Activated CD8-positive, alpha-beta memory T cell treated with anti-CD3 and anti-CD28 coated beads, Interleukin-2, amount 10 ng/mL, durations not matched to agents 7 days and 5 days (primary cell): Measurements from ENCODE around the gene ERVK3-1. TPM values are rescaled to one million over a fixed set of nuclear protein-coding genes. Genes with fewer than 3 reads are reported as not detected.

ENCODE experiments used
- ATAC-seq: fragments of 150-1000 bp; cut with Tn5 transposase; one replicate; pipeline ENCODE4 v1.10.0; 2021; ENCODE audit warnings: moderate library complexity
- CTCF ChIA-PET: fragments of 350-600 bp; sonication (Branson Sonifier 250); formaldehyde crosslinking; loops from one replicate; lab custom pipeline; 2021; ENCODE audit warnings: antibody characterized with exemption; lab: Charles Lee
- DNase-seq: peaks from one replicate; pipeline ENCODE4 v3.0.0-alpha.2; 2020
- H3K27ac Mint-ChIP-seq: one replicate; pipeline ENCODE4 v1.8.0; 2021; ENCODE audit warnings: mild to moderate bottlenecking, mixed read lengths
- H3K27me3 Mint-ChIP-seq: one replicate; pipeline ENCODE4 v1.8.0; 2021; ENCODE audit warnings: mixed read lengths
- H3K36me3 Mint-ChIP-seq: one replicate; pipeline ENCODE4 v1.8.0; 2021; ENCODE audit warnings: mild to moderate bottlenecking, mixed read lengths
- H3K4me1 Mint-ChIP-seq: one replicate; pipeline ENCODE4 v1.8.0; 2021; ENCODE audit warnings: mixed read lengths
- H3K4me3 Mint-ChIP-seq: one replicate; pipeline ENCODE4 v1.8.0; 2021; ENCODE audit warnings: mild to moderate bottlenecking, moderate library complexity, mixed read lengths
- H3K9me3 Mint-ChIP-seq: one replicate; pipeline ENCODE4 v1.8.0; 2022; ENCODE audit warnings: low read depth, mixed read lengths
- total RNA-seq, 2 experiments: library from RNA; stranded (reverse); gene quantifications; one replicate each; pipeline ENCODE4 v1.2.3, GENCODE V29; 2021

Gene ERVK3-1
- total RNA-seq, 2 experiments from 2014 or later = 78.3 to 82.7 TPM

- H3K36me3 Mint-ChIP-seq = peaks cover 53% of the 10 kb centered on the region
- ATAC-seq = no peak
- no peak overlapping the region for H3K27ac Mint-ChIP-seq
- CTCF ChIA-PET = no interaction called here
- no peaks in the 10 kb centered on the region for H3K4me1 Mint-ChIP-seq
- H3K4me3 Mint-ChIP-seq = no peak overlapping the region
- no peak for DNase-seq
- no peaks in the 10 kb centered on the region for H3K9me3 Mint-ChIP-seq
- H3K27me3 Mint-ChIP-seq = no peaks in the 10 kb centered on the region
Measured at GRCh38 chr19:58315580-58315979, 10.4 kb downstream of the ERVK3-1 start.

- no peak for DNase-seq
Measured at GRCh38 chr19:58317476-58318072, 12.4 kb downstream of the ERVK3-1 start.

GRCh38 chr19:58318297-58318696 lies 13.1 kb downstream of the ERVK3-1 start:
- no peaks in the 10 kb centered on the region for H3K27me3 Mint-ChIP-seq
- H3K4me1 Mint-ChIP-seq = no peaks in the 10 kb centered on the region
- DNase-seq = no peak
- no peaks in the 10 kb centered on the region for H3K9me3 Mint-ChIP-seq
- no peak overlapping the region for H3K4me3 Mint-ChIP-seq
- no peak for ATAC-seq
- CTCF ChIA-PET = interaction anchor here (1.4 to 1.5 kb wide), 2 partner anchors 8 to 12 kb away, joined by 4 read pairs; partner anchors contain the start of gene ZSCAN22
- H3K27ac Mint-ChIP-seq = no peak overlapping the region
- H3K36me3 Mint-ChIP-seq = peaks cover 31% of the 10 kb centered on the region

More at GRCh38 chr19:58317476-58318072, 12.4 kb downstream of the ERVK3-1 start:
- peak; percentile 30 for ATAC-seq
- Mint-ChIP-seq H3K4me3 (no peak overlapping the region), H3K27me3 (no peaks in the 10 kb centered on the region), H3K27ac (no peak overlapping the region), H3K9me3 (no peaks in the 10 kb centered on the region), H3K4me1 (no peaks in the 10 kb centered on the region), H3K36me3 (peaks cover 35% of the 10 kb centered on the region)
- CTCF ChIA-PET = interaction anchor here (1.4 kb wide), 1 partner anchor 9 kb away, joined by 4 read pairs; the partner anchor contains the start of gene ZSCAN22

GRCh38 chr19:58319241-58319640 lies 14.1 kb downstream of the ERVK3-1 start:
- no peak for ATAC-seq
- Mint-ChIP-seq H3K9me3 (no peaks in the 10 kb centered on the region), H3K27me3 (no peaks in the 10 kb centered on the region), H3K36me3 (peaks cover 24% of the 10 kb centered on the region), H3K4me3 (no peak overlapping the region), H3K27ac (no peak overlapping the region), H3K4me1 (no peaks in the 10 kb centered on the region)
- no peak for DNase-seq
- CTCF ChIA-PET = interaction anchor here (1.5 kb wide), 1 partner anchor 13 kb away, joined by 4 read pairs; no protein-coding TSS in a partner anchor

GRCh38 chr19:58325311-58326022 lies 20.3 kb downstream of the ERVK3-1 start:
- DNase-seq (no peak), ATAC-seq (no peak)
- H3K9me3 Mint-ChIP-seq = no peaks in the 10 kb centered on the region
- H3K4me3 Mint-ChIP-seq = no peak overlapping the region
- H3K4me1 Mint-ChIP-seq = peaks cover 4% of the 10 kb centered on the region
- CTCF ChIA-PET = interaction anchor here (1.2 to 2.1 kb wide), 4 partner anchors 23 to 194 kb away, joined by 5 to 8 read pairs (median 6); partner anchors contain the start of genes ZBTB45 and ZNF497
- H3K27ac Mint-ChIP-seq = no peak overlapping the region
- H3K27me3 Mint-ChIP-seq = no peaks in the 10 kb centered on the region
- H3K36me3 Mint-ChIP-seq = peaks cover 4% of the 10 kb centered on the region

- Mint-ChIP-seq H3K27ac (no peak overlapping the region), H3K36me3 (peaks cover 4% of the 10 kb centered on the region), H3K4me3 (no peak overlapping the region), H3K4me1 (peaks cover 4% of the 10 kb centered on the region), H3K27me3 (no peaks in the 10 kb centered on the region), H3K9me3 (no peaks in the 10 kb centered on the region)
- CTCF ChIA-PET = interaction anchor here (1.1 to 2.1 kb wide), 6 partner anchors 8 to 193 kb away, joined by 4 to 8 read pairs (median 5); partner anchors contain the start of genes ERVK3-1, ZBTB45 and ZNF497
- ATAC-seq (peak; percentile 50), DNase-seq (no peak)
Measured at GRCh38 chr19:58326501-58326913, 21.3 kb downstream of the ERVK3-1 start.

GRCh38 chr19:58326914-58327726 lies 21.9 kb downstream of the ERVK3-1 start, which contains the start of gene ZSCAN22:
TSS of gene ZSCAN22 (plus strand) at chr19:58326994. CDS start at chr19:58334803, 7,809 bp downstream.
- Mint-ChIP-seq H3K36me3 (peaks cover 4% of the 10 kb centered on the region), H3K4me1 (peaks cover 4% of the 10 kb centered on the region), H3K27ac (no peak within 1 kb of the TSS), H3K9me3 (no peaks in the 10 kb centered on the region), H3K27me3 (no peaks in the 10 kb centered on the region), H3K4me3 (no peak within 1 kb of the TSS)
- ATAC-seq (peak; percentile 90), DNase-seq (peak; percentile 95)
- CTCF ChIA-PET = interaction anchor here (1.1 to 2.1 kb wide), 6 partner anchors 9 to 193 kb away, joined by 4 to 8 read pairs (median 5); partner anchors contain the start of genes ERVK3-1, ZBTB45 and ZNF497

- peaks cover 4% of the 10 kb centered on the region for H3K4me1 Mint-ChIP-seq
- CTCF ChIA-PET = interaction anchor here (0.9 to 1.4 kb wide), 3 partner anchors 18 to 80 kb away, joined by 3 to 4 read pairs (median 3); partner anchors contain the start of gene ZNF584
- H3K9me3 Mint-ChIP-seq = no peaks in the 10 kb centered on the region
- no peaks in the 10 kb centered on the region for H3K36me3 Mint-ChIP-seq
- no peak overlapping the region for H3K27ac Mint-ChIP-seq
- DNase-seq (peak; percentile 51), ATAC-seq (no peak)
- H3K4me3 Mint-ChIP-seq = no peak overlapping the region
- H3K27me3 Mint-ChIP-seq = no peaks in the 10 kb centered on the region
Measured at GRCh38 chr19:58328999-58329398, 23.8 kb downstream of the ERVK3-1 start.

GRCh38 chr19:58330458-58330857 lies 25.3 kb downstream of the ERVK3-1 start:
- Mint-ChIP-seq H3K36me3 (peaks cover 4% of the 10 kb centered on the region), H3K27me3 (no peaks in the 10 kb centered on the region), H3K27ac (no peak overlapping the region), H3K4me1 (peaks cover 4% of the 10 kb centered on the region), H3K4me3 (no peak overlapping the region), H3K9me3 (no peaks in the 10 kb centered on the region)
- DNase-seq = no peak
- ATAC-seq = no peak
- CTCF ChIA-PET = interaction anchor here (1.4 kb wide), 1 partner anchor 17 kb away, joined by 4 read pairs; no protein-coding TSS in a partner anchor

- H3K27ac Mint-ChIP-seq = no peak overlapping the region
- no peaks in the 10 kb centered on the region for H3K27me3 Mint-ChIP-seq
- no peak for DNase-seq
- H3K9me3 Mint-ChIP-seq = no peaks in the 10 kb centered on the region
- no peak for ATAC-seq
- CTCF ChIA-PET = interaction anchor here (1.2 kb wide), 1 partner anchor 178 kb away, joined by 3 read pairs; no protein-coding TSS in a partner anchor
- no peak overlapping the region for H3K4me3 Mint-ChIP-seq
- peaks cover 12% of the 10 kb centered on the region for H3K36me3 Mint-ChIP-seq
- H3K4me1 Mint-ChIP-seq = peaks cover 4% of the 10 kb centered on the region
Measured at GRCh38 chr19:58332697-58333096, 27.5 kb downstream of the ERVK3-1 start.

- Mint-ChIP-seq H3K4me3 (no peak overlapping the region), H3K27me3 (no peaks in the 10 kb centered on the region), H3K36me3 (peaks cover 31% of the 10 kb centered on the region), H3K27ac (no peak overlapping the region), H3K9me3 (no peaks in the 10 kb centered on the region), H3K4me1 (peaks cover 1% of the 10 kb centered on the region)
- ATAC-seq = no peak
- no peak for DNase-seq
- CTCF ChIA-PET = interaction anchor here (1.0 kb wide), 1 partner anchor 69 kb away, joined by 4 read pairs; no protein-coding TSS in a partner anchor
Measured at GRCh38 chr19:58334691-58335249, 29.6 kb downstream of the ERVK3-1 start.

- Mint-ChIP-seq H3K4me1 (peaks cover 4% of the 10 kb centered on the region), H3K4me3 (no peak overlapping the region)
- CTCF ChIA-PET = interaction anchor here (1.0 kb wide), 1 partner anchor 68 kb away, joined by 4 read pairs; no protein-coding TSS in a partner anchor
Measured at GRCh38 chr19:58335630-58336029, 30.5 kb downstream of the ERVK3-1 start.

More at GRCh38 chr19:58335630-58336029, 30.5 kb downstream of the ERVK3-1 start:
- Mint-ChIP-seq H3K27me3 (no peaks in the 10 kb centered on the region), H3K9me3 (no peaks in the 10 kb centered on the region), H3K27ac (no peak overlapping the region), H3K36me3 (peaks cover 36% of the 10 kb centered on the region)
- ATAC-seq (no peak), DNase-seq (no peak)
